HG03064 (cell line): ENCODE results near the gene ARX.

ENCODE experiments used
- ATAC-seq: cut with Tn5 transposase; IDR thresholded peaks from one replicate; pipeline ENCODE4 v1.9.1; 2021; ENCODE audit warnings: low read depth; ENCODE audit not compliant: unreplicated experiment

Gene ARX

GRCh38 chrX:25002661-25003020, 13.1 kb downstream of the ARX start:
- no peak for ATAC-seq

- ATAC-seq = no peak
Observed at GRCh38 chrX:25001808-25002660, 13.7 kb downstream of the ARX start.

- ATAC-seq = no peak
Observed at GRCh38 chrX:24999511-24999910, 16.3 kb downstream of the ARX start.

- no peak for ATAC-seq
Observed at GRCh38 chrX:24996096-24996709, 19.6 kb downstream of the ARX start.

GRCh38 chrX:24993879-24994278, 21.9 kb downstream of the ARX start:
- no peak for ATAC-seq

- ATAC-seq = no peak
Observed at GRCh38 chrX:24990535-24990934, 25.2 kb downstream of the ARX start.

- ATAC-seq = no peak
Observed at GRCh38 chrX:24988314-24988713, 27.5 kb downstream of the ARX start.

- no peak for ATAC-seq
Observed at GRCh38 chrX:24987731-24988130, 28.0 kb downstream of the ARX start.

GRCh38 chrX:24985120-24985519, 30.6 kb downstream of the ARX start:
- ATAC-seq = no peak

GRCh38 chrX:24983931-24984330, 31.8 kb downstream of the ARX start:
- ATAC-seq = no peak

- no peak for ATAC-seq
Observed at GRCh38 chrX:24982306-24982965, 33.3 kb downstream of the ARX start.

- ATAC-seq = no peak
Observed at GRCh38 chrX:24981030-24981429, 34.7 kb downstream of the ARX start.

- no peak for ATAC-seq
Observed at GRCh38 chrX:24979081-24979480, 36.7 kb downstream of the ARX start.

- no peak for ATAC-seq
Observed at GRCh38 chrX:24969812-24970211, 46.0 kb downstream of the ARX start.

GRCh38 chrX:24965372-24965771, 50.4 kb downstream of the ARX start:
- no peak for ATAC-seq

GRCh38 chrX:24963823-24964222, 51.9 kb downstream of the ARX start:
- ATAC-seq = no peak

- no peak for ATAC-seq
Observed at GRCh38 chrX:24961809-24962208, 54.0 kb downstream of the ARX start.

- ATAC-seq = no peak
Observed at GRCh38 chrX:24956828-24957227, 58.9 kb downstream of the ARX start.

GRCh38 chrX:24955372-24955930, 60.3 kb downstream of the ARX start:
- ATAC-seq = no peak

GRCh38 chrX:24954732-24955131, 61.0 kb downstream of the ARX start:
- no peak for ATAC-seq
